GM21528 (cell line): ENCODE measurements around the gene CCDC183.
"Not testable (repeated sequence)": the region's sequence is repeated elsewhere in the genome, so short reads cannot be mapped to it uniquely, and the experiment has no call there.

Experiments
- ATAC-seq: cut with Tn5 transposase; IDR thresholded peaks from one replicate; pipeline ENCODE4 v1.9.1; 2021; ENCODE audit warnings: mild to moderate bottlenecking, moderate library complexity; ENCODE audit not compliant: unreplicated experiment, low FRiP score

Gene CCDC183

GRCh38 chr9:136837146-136837855 lies 41.2 kb downstream of the CCDC183 start:
- ATAC-seq, result no peak

GRCh38 chr9:136837856-136838277 lies 41.7 kb downstream of the CCDC183 start:
- ATAC-seq, result not testable (repeated sequence)

DNA sequence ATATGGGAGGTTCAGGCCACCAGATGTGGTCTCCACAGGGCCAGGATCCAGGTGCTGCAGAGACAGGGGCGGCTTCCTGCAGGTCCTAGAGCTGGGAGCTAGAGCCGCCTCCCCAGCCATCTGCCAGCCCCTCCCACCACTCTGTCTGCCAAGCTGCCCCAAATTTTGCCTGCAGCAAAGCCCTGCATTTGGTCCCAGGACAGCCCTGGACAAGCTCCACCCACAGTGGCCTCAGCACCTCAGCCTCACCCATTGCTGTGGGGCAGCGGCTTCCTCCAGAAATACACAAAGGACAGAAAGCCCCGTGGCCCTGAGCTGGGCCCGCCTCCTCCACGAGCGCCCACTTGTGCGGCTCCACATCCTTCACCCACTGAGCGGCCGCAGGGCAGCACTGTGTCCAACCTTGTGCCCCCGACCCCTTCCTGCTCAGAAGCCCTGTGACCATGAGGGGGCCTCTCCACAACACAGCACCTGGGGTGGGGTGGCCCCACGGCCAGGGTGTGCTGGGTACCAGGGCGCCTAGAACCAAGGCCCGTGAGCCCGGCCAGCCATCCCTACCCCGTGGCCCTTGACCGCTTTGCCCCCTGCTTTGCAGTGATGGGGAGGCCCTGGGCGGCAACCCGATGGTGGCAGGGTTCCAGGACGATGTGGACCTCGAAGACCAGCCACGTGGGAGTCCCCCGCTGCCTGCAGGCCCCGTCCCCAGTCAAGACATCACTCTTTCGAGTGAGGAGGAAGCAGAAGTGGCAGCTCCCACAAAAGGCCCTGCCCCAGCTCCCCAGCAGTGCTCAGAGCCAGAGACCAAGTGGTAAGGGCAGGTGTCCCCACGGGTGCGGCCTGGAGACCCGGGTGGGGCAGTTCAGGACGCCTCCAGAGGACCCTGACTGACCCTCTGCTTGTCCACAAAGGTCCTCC lies 42.4 kb downstream of the CCDC183 start:
- ATAC-seq, result no peak

DNA sequence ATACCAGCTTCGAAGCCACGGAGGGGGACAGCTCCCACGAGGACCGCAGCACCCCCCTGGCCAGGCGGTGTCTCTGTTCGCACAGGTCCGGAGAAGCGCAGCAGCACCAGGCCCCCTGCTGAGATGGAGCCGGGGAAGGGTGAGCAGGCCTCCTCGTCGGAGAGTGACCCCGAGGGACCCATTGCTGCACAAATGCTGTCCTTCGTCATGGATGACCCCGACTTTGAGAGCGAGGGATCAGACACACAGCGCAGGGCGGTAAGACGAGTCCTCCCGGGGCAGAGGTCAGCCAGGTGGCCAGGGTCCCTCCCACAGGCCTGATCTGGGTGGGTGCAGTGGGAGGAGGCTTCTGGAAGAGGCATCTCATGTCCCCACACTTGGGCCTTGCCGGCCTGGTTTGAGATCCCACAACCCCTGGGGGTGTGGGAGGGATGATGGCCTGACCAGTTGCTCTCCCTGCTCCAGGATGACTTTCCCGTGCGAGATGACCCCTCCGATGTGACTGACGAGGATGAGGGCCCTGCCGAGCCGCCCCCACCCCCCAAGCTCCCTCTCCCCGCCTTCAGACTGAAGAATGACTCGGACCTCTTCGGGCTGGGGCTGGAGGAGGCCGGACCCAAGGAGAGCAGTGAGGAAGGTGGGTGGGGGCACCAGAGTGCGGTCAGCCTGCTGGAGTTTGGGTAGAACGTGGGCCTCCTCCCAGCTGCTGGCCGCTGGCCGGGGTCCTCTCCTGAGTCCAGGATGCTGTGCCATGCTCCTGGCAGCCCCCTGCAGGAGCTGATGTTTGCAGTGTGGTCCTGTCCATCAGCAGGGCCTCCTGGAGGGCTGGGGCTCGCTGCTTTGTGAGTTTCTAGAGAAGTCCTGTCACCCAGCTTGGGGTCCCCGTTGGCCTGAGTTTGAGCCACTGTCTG lies 43.3 kb downstream of the CCDC183 start:
- no peak for ATAC-seq

- no peak for ATAC-seq
Measured at GRCh38 chr9:136840140-136840876, 44.2 kb downstream of the CCDC183 start.

DNA sequence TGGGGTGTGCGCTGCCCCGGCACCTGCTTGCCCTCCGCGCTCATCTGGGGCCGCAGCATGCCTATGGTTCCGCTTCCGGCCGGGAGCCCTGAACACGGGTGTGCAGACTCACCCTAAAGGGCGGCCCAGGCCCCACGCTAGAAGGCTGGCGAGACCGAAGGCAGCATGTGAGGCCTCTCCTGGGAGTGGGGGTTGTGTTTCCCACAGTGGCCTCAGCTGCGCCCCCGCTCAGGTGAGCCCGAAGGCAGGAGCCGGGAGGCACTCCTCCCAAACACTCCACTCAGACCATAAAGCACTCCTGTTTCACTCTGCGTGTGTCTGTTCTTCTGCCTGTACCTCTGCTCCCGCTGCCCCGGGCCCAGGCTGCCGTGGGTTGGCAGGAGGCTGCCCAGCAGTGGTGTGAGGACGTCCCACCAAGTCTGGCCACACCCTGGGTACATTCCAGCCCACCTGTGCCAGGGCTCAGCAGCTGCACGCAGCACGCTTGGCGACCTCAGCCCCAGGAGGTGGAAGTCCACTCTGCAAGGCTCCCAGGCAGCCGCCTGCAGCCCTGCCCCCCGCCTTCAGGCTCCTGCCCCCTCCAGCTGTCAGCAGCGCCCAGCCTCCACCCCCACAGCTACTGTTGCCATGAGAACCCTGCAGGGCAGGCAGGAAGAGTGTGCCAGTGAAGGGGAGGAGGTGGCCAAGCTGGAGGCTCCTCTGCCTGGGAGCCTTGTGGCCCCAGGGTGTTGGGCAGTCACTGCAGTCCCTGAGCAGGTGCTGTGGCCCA lies 44.9 kb downstream of the CCDC183 start:
- ATAC-seq, result no peak

DNA sequence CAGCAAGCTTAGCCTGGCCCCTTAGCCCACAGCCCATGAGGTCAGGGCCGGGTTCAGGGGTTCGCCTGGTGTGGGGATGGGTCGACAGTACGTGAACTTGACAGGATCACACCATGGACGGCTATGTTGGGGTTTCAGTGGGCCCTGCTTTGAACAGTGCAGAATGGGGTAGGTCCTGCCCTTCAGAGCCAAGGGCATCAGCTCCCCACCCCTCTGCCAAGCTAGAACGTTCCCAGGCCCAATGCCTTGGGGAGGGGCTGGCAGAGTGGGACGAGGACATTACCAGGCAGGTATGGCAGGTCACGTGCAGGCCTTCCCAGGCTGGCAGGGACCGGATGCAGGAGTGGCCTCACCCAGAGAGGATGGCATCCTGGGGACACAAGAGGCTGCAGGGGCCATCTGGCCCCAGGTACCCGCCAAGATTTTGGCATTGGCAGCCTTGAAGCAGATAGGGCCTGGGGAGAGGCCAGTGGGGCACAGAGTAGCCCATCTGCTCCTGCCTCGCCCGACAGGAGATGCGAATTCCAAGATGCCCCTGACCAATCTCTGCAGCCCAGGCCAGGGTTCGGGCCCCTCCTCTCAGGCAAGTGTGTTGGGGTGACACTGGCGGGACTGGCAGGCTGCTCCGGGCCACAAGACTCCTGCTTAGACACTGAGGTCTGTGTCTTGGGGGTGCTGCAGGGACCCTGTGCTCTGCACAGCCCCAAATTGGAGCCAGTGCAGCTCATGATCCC lies 45.7 kb downstream of the CCDC183 start:
- not testable (repeated sequence) for ATAC-seq

- ATAC-seq, result not testable (repeated sequence)
Measured at GRCh38 chr9:136842380-136842948, 46.3 kb downstream of the CCDC183 start, which contains the start of gene AJM1. TSS of gene AJM1 (plus strand) at chr9:136842478. CDS start at chr9:136844415, 1,937 bp downstream.

DNA sequence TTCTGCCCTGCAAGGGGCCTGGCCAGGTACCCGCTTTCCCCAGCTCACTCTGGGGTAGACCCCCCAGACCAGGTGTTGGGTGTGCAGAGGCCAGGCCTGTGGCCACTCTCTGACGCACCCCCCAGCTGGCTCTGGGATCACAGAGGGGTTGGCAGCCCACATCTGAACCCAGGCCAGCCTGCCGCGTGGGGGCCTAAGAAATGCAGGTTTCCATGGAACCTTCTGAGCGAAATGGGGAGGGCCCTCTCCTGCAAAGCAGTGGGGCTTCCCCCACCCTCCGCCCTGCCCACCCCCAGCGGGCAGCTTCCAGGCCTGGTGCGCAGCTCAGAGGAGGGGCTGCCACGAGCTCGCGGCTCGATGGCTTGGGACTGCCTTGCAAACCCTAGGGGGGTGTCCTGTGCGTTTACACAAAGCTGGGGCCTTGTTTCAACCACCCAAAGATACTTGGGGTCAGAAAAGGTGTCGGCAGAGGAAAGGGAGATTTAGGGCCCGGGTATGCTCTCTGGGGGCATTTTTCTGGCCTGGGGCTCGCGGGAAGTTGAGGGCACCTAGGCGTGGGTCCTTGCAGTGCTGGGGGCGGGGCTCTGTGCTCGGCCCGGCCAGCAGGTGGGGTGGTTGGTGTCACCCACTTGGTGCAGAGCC lies 47.1 kb downstream of the CCDC183 start:
- ATAC-seq, result not testable (repeated sequence)

- ATAC-seq, result not testable (repeated sequence)
Measured at GRCh38 chr9:136843801-136844740, 47.9 kb downstream of the CCDC183 start.

GRCh38 chr9:136844761-136845464 lies 48.8 kb downstream of the CCDC183 start:
- ATAC-seq, result no peak

GRCh38 chr9:136845465-136846260 lies 49.5 kb downstream of the CCDC183 start:
- ATAC-seq, result no peak

DNA sequence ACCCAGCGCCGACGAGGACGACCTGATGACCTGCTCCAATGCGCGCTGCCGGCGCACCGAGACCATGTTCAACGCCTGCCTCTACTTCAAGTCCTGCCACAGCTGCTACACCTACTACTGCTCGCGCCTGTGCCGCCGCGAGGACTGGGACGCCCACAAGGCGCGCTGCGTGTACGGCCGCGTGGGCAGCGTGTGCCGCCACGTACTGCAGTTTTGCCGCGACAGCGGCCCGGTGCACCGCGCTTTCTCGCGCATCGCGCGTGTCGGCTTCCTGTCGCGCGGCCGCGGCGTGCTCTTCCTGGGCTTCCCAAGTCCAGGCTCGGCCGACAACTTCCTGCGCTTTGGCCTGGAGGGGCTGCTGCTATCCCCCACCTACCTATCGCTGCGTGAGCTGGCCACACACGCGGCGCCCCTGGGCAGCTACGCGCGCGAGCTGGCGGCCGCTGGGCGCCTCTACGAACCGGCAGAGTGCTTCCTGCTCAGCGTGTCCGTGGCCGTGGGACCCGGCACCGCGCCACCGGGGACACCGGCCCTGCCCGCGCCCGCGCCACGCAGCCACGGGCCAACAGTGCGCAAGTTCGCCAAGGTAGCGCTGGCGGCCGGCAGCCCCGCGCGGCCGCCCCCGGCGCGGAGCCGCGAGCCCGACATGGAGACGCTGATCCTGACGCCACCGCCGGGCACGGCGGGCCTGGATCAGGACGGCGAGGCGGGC lies 50.4 kb downstream of the CCDC183 start:
- no peak for ATAC-seq

- ATAC-seq, result no peak
Measured at GRCh38 chr9:136847088-136847825, 51.1 kb downstream of the CCDC183 start.
